Activated CD4-positive, alpha-beta T cell treated with anti-CD3 and anti-CD28 coated beads, Interleukin-2, amount 50 U/mL, for 16 hours (primary cell): Measurements from ENCODE around the gene MEF2A.
A peak's percentile ranks its signal among the peaks of the same experiment; 100 is the strongest.

Experiments used
- DNase-seq: peaks from one replicate; pipeline ENCODE4 v3.0.0-alpha.2; 2020

Gene MEF2A

GRCh38 chr15:99564221-99565048 lies 1.3 kb upstream of the MEF2A start:
- no peak for DNase-seq

- no peak for DNase-seq
Measured at GRCh38 chr15:99565049-99565298, 810 bp upstream of the MEF2A start.

- DNase-seq = no peak
Measured at GRCh38 chr15:99566157-99566897, 543 bp downstream of the MEF2A start.

GRCh38 chr15:99568625-99569352 lies 3.0 kb downstream of the MEF2A start:
- no peak for DNase-seq

GRCh38 chr15:99571299-99571698 lies 5.5 kb downstream of the MEF2A start:
- DNase-seq = no peak

GRCh38 chr15:99574048-99574447 lies 8.3 kb downstream of the MEF2A start:
- no peak for DNase-seq

GRCh38 chr15:99574502-99574901 lies 8.7 kb downstream of the MEF2A start:
- no peak for DNase-seq

- DNase-seq = no peak
Measured at GRCh38 chr15:99578809-99579208, 13.0 kb downstream of the MEF2A start.

GRCh38 chr15:99580076-99580475 lies 14.3 kb downstream of the MEF2A start:
- no peak for DNase-seq

- DNase-seq = no peak
Measured at GRCh38 chr15:99582508-99582960, 16.8 kb downstream of the MEF2A start.

- no peak for DNase-seq
Measured at GRCh38 chr15:99584081-99584600, 18.4 kb downstream of the MEF2A start.

GRCh38 chr15:99586121-99586520 lies 20.3 kb downstream of the MEF2A start:
- DNase-seq = no peak

GRCh38 chr15:99589801-99590200 lies 24.0 kb downstream of the MEF2A start:
- DNase-seq = no peak

GRCh38 chr15:99590913-99591646 lies 25.3 kb downstream of the MEF2A start:
- peak; percentile 20 for DNase-seq

GRCh38 chr15:99592145-99592791 lies 26.5 kb downstream of the MEF2A start:
- DNase-seq = no peak

- DNase-seq = no peak
Measured at GRCh38 chr15:99593070-99593469, 27.3 kb downstream of the MEF2A start.

GRCh38 chr15:99594916-99595315 lies 29.1 kb downstream of the MEF2A start:
- DNase-seq = no peak

GRCh38 chr15:99598296-99598695 lies 32.5 kb downstream of the MEF2A start:
- no peak for DNase-seq

GRCh38 chr15:99603828-99604227 lies 38.0 kb downstream of the MEF2A start:
- DNase-seq = no peak

GRCh38 chr15:99604865-99605264 lies 39.1 kb downstream of the MEF2A start:
- no peak for DNase-seq

- no peak for DNase-seq
Measured at GRCh38 chr15:99605490-99605931, 39.7 kb downstream of the MEF2A start.

GRCh38 chr15:99605990-99606389 lies 40.2 kb downstream of the MEF2A start:
- DNase-seq = no peak
